K562 (cell line): ENCODE results near the gene LRP1. TPM values are rescaled to one million over a fixed set of nuclear protein-coding genes. Genes with fewer than 3 reads are reported as not detected.
A peak's percentile ranks its signal among the peaks of the same experiment; 100 is the strongest.

ENCODE experiments used
- ARID2 ChIP-seq: fragments of 450-650 bp; IDR thresholded peaks from 2 replicates; pipeline ENCODE4 v1.6.1; 2017; ENCODE audit warnings: antibody characterized with exemption, mild to moderate bottlenecking
- CBX1 ChIP-seq: sonication (generic); IDR thresholded peaks from 2 replicates; pipeline ENCODE4 v1.6.1; 2016; ENCODE audit warnings: antibody characterized with exemption, low read depth, mild to moderate bottlenecking
- CTCF ChIP-seq, 3 experiments: IDR thresholded peaks in 2 of 3; conservative IDR thresholded peaks in 1 of 3; 2 replicates each; pipeline ENCODE4 v1.5.1; 2011 to 2012; ENCODE audit warnings: low read length in 3 of 3, mild to moderate bottlenecking in 3 of 3, control low read depth in 2 of 3, improper control_type of control experiment in 1 of 3, inconsistent platforms in 1 of 3, low read depth in 1 of 3, mixed read lengths in 1 of 3, moderate library complexity in 1 of 3; ENCODE audit not compliant: insufficient read depth in 2 of 3
- EGR1 ChIP-seq: fragments of 450-650 bp; conservative IDR thresholded peaks from 2 replicates; pipeline ENCODE4 v1.6.1; 2017; ENCODE audit warnings: mild to moderate bottlenecking
- EZH2 ChIP-seq: IDR thresholded peaks from 2 replicates; pipeline ENCODE4 v1.6.1; 2012; ENCODE audit warnings: low read depth, mild to moderate bottlenecking, inconsistent platforms, low read length, borderline replicate concordance
- GATAD2B ChIP-seq: fragments of 450-650 bp; IDR thresholded peaks from 2 replicates; pipeline ENCODE4 v1.6.1; 2017; ENCODE audit warnings: mild to moderate bottlenecking, borderline replicate concordance
- HCFC1 ChIP-seq: IDR thresholded peaks from 2 replicates; pipeline ENCODE4 v1.6.1; 2012; ENCODE audit warnings: low read depth, low read length, improper control_type of control experiment
- HIVEP1 ChIP-seq: fragments of 250-450 bp; sonication (Bioruptor Pico); IDR thresholded peaks from 2 replicates; pipeline ENCODE4 v1.4.0; 2020; ENCODE audit warnings: mild to moderate bottlenecking
- IRF2 ChIP-seq: sonication (generic); formaldehyde crosslinking; IDR thresholded peaks from 2 replicates; pipeline ENCODE4 v1.8.1; 2022; ENCODE audit warnings: mild to moderate bottlenecking, missing genetic modification reagents
- KLF10 ChIP-seq: fragments of 250-450 bp; sonication (Bioruptor Pico); IDR thresholded peaks from 2 replicates; pipeline ENCODE4 v1.6.1; 2021; ENCODE audit warnings: matching md5 sums
- KLF16 ChIP-seq: IDR thresholded peaks from 2 replicates; pipeline ENCODE4 v1.6.1; 2016; ENCODE audit warnings: antibody characterized with exemption
- KLF6 ChIP-seq: fragments of 250-450 bp; sonication (Bioruptor Pico); IDR thresholded peaks from 2 replicates; pipeline ENCODE4 v1.4.0; 2020; ENCODE audit warnings: mild to moderate bottlenecking, moderate library complexity, borderline replicate concordance
- MEF2A ChIP-seq: IDR thresholded peaks from 2 replicates; pipeline ENCODE4 v1.6.1; 2011; ENCODE audit warnings: low read depth, mild to moderate bottlenecking, low read length, moderate library complexity; ENCODE audit not compliant: control insufficient read depth
- NCOR1 ChIP-seq: fragments of 450-650 bp; IDR thresholded peaks from 2 replicates; pipeline ENCODE4 v1.6.1; 2016; ENCODE audit warnings: mild to moderate bottlenecking, moderate library complexity
- NELFE ChIP-seq: IDR thresholded peaks from 2 replicates; pipeline ENCODE4 v1.6.1; 2011; ENCODE audit warnings: mild to moderate bottlenecking; ENCODE audit not compliant: insufficient read depth, insufficient read length
- NR1H2 ChIP-seq: sonication (generic); formaldehyde crosslinking; IDR thresholded peaks from 2 replicates; pipeline ENCODE4 v1.4.0; 2020; ENCODE audit warnings: mild to moderate bottlenecking, missing genetic modification reagents
- RBBP5 ChIP-seq: fragments of 200-600 bp; sonication (generic); IDR thresholded peaks from 2 replicates; pipeline ENCODE4 v1.6.1; 2012; ENCODE audit warnings: borderline replicate concordance, mild to moderate bottlenecking, low read length, control low read depth, inconsistent platforms; ENCODE audit not compliant: insufficient read depth, poor library complexity, severe bottlenecking
- RBM25 ChIP-seq: fragments of 200-400 bp; formaldehyde crosslinking; IDR thresholded peaks from 2 replicates; pipeline ENCODE4 v1.6.1; 2018; ENCODE audit warnings: low read length, low read depth, moderate library complexity; ENCODE audit not compliant: severe bottlenecking
- THRA ChIP-seq: fragments of 450-650 bp; IDR thresholded peaks from 2 replicates; pipeline ENCODE4 v1.6.1; 2017; ENCODE audit warnings: mild to moderate bottlenecking, moderate library complexity
- VEZF1 ChIP-seq: fragments of 200-800 bp; sonication (Bioruptor generic); IDR thresholded peaks from 2 replicates; pipeline ENCODE4 v1.6.1; 2017; ENCODE audit warnings: missing genetic modification characterization, missing compliant biosample characterization
- ZBTB9 ChIP-seq: fragments of 450-650 bp; formaldehyde crosslinking; IDR thresholded peaks from 2 replicates; pipeline ENCODE4 v1.4.0; 2020; ENCODE audit warnings: mild to moderate bottlenecking, moderate library complexity
- ZFPM2 ChIP-seq: fragments of 250-450 bp; sonication (Bioruptor Pico); IDR thresholded peaks from 2 replicates; pipeline ENCODE4 v1.5.1; 2022; ENCODE audit warnings: mild to moderate bottlenecking
- ZNF12 ChIP-seq: sonication (generic); formaldehyde crosslinking; IDR thresholded peaks from 2 replicates; pipeline ENCODE4 v1.4.0; 2020; ENCODE audit warnings: mild to moderate bottlenecking, missing genetic modification reagents
- ZNF212 ChIP-seq: fragments of 450-650 bp; formaldehyde crosslinking; IDR thresholded peaks from 2 replicates; pipeline ENCODE4 v1.4.0; 2020; ENCODE audit warnings: mild to moderate bottlenecking
- ZZZ3 ChIP-seq: fragments of 450-650 bp; IDR thresholded peaks from 2 replicates; pipeline ENCODE4 v1.6.1; 2016; ENCODE audit warnings: antibody characterized with exemption, mild to moderate bottlenecking, moderate library complexity
- polyA plus RNA-seq, 8 experiments: library from polyadenylated mRNA; depleted of rRNA in 4 of 8; stranded (reverse) in 5 of 8; unstranded in 3 of 8; fragments of >200 nt; fragmentation: Nextera tagmentation in 2 of 8; fragmentation: Illumina TruSeq in 1 of 8; extraction: Ambion mirVana in 2 of 8; extraction: Trizol in 1 of 8; gene quantifications; 2 replicates each; pipeline versions ENCODE4 v1.2.1 to v1.2.3, GENCODE V29; 2011 to 2014; ENCODE audit warnings: inconsistent platforms in 1 of 8, missing spikeins in 1 of 8
- total RNA-seq, 7 experiments: library from RNA; depleted of rRNA in 6 of 7; stranded (reverse); fragments of >200 nt in 6 of 7; fragmentation: Illumina TruSeq in 2 of 7; extraction: Trizol in 2 of 7; gene quantifications; 2 replicates each; pipeline versions ENCODE4 v1.2.1 to v1.2.3, GENCODE V29; 2011 to 2021; ENCODE audit warnings: low replicate concordance in 1 of 7

The LRP1 gene
- total and polyA plus RNA-seq, 9 of the 15 experiments (the other 6 are each of a cell fraction or from before 2014, with no cell fraction given), result 0.04 to 0.64 (median 0.19) TPM; not detected in 2

GRCh38 chr12:57087691-57088353, 40.5 kb upstream of the LRP1 start (continued):
- no peak for TF ChIP-seq NELFE
- no peak for TF ChIP-seq EZH2
- TF ChIP-seq MEF2A, result no peak
- no peak for TF ChIP-seq RBM25
- no peak for TF ChIP-seq NCOR1
- TF ChIP-seq ZFPM2 (CRISPR knock-in tag), result no peak
- TF ChIP-seq THRA, result no peak
- no peak for TF ChIP-seq ZNF212 (CRISPR knock-in tag)
- no peak for TF ChIP-seq HIVEP1 (CRISPR knock-in tag)
- no peak for TF ChIP-seq ZBTB9 (CRISPR knock-in tag)
- no peak for TF ChIP-seq RBBP5
- TF ChIP-seq ARID2, result no peak
- no peak for TF ChIP-seq KLF10 (CRISPR knock-in tag)
- peak; percentile 97 for TF ChIP-seq EGR1
- no peak for TF ChIP-seq CTCF (IDR thresholded peaks at IDR 0.05 in 2 of 3, conservative IDR thresholded peaks at IDR 0.05 in 1 of 3; ENCODE audit: insufficient read depth in 2 of 3, low read depth in 1 of 3, low read length in 3 of 3)
- TF ChIP-seq NR1H2 (CRISPR knock-in tag), result no peak
- no peak for TF ChIP-seq ZZZ3
- no peak for TF ChIP-seq KLF6 (CRISPR knock-in tag)
- TF ChIP-seq CBX1, result no peak
- no peak for TF ChIP-seq HCFC1
- peak; percentile 86 for TF ChIP-seq VEZF1 (CRISPR knock-in tag)
- TF ChIP-seq KLF16, result peak; percentile 37; the same call in 1 of the 2 replicates
- TF ChIP-seq ZNF12 (CRISPR knock-in tag), result no peak
- TF ChIP-seq GATAD2B, result no peak
- TF ChIP-seq IRF2, result no peak
